ENCODE measurements around the gene CBX7.

The CBX7 gene

DNA sequence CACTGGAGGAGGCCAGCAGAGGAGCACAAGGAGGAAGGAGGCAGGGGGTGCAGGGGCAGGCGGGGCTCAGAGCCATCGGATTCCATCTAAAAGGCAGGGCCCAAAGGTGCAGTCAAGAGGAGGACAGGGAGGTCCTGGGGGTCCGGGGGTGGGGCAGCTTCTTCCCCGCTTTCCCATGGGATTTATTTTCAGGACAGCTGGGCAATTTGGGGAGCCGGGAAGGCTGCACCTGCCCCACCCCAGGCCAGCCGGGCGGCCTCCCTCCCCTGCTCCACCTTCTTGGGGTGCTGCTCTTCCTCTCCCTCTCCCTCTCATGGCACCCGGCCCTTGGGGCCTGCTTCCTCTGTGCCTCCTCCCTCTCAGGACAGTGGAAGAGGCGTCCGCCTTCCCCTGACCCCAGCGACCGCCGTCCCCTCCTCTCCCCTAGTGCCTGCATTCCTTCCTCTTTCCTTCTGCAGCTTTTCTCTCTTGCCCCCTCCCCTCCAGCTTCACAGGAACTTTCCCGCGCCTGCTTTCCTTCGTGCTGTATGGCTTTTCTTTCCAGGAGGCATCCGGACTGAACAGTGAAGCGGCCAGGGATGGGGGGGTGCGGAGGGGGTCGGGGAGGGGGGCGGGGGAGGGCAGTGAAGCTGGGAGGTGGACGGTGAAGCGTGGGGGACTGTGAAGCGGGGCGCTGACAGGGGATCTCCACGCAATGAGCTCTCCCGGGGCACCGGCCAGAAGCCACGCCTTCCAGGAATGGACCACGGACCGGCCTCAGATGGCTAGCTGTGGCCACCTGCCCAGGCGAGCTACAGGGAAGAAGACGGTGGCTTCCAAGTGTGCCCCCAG, 28.5 kb downstream of the CBX7 start:
- no peak for DNase-seq (ENCODE audit: low spot score)

DNA sequence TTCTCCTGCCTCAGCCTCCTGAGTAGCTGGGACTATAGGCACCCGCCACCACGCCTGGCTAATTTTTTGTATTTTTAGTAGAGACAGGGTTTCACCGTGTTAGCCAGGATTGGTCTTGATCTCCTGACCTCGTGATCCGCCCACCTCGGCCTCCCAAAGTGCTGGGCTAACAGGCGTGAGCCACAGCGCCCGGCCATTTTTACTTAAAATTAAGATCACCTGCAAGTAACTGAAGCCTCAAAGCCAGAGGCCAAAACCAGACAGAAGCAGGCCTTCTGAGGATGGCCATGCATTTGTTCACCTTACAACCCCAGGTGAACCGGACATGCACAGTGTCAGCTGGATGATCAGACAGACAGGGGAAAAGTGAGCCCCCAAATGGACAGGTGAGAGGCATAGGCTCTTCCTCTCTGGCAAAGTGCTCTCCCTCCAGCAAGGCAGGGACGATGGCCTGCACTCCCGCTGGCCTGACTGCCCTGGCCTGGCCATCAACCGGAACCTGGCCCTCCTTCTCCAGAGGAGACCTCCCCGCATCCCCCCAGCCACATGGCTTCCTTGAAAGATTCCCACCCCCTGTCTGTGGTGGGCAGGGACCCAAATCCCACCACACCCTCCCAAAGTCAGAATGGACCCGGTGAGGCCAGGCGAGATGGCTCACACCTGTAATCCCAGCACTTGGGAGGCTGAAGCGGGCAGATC, 29.6 kb downstream of the CBX7 start:
- DNase-seq (ENCODE audit: low spot score): no peak

DNA sequence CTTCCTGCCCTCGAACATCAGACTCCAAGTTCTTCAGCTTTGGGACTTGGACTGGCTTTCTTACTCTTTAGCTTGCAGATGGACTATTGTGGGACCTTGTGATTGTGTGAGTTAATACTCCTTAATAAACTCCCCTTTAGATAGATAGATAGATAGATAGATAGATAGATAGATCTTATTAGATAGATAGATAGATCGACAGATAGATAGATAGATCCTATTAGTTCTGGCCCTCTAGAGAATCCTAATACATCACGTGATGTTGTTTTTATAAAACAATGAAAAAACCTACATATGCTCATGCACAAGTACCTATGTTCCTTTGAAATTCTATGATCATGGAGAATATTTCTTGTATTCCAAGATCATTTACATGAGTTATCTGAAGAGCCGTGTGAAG, 31.5 kb downstream of the CBX7 start:
- DNase-seq (ENCODE audit: low spot score): no peak

DNA sequence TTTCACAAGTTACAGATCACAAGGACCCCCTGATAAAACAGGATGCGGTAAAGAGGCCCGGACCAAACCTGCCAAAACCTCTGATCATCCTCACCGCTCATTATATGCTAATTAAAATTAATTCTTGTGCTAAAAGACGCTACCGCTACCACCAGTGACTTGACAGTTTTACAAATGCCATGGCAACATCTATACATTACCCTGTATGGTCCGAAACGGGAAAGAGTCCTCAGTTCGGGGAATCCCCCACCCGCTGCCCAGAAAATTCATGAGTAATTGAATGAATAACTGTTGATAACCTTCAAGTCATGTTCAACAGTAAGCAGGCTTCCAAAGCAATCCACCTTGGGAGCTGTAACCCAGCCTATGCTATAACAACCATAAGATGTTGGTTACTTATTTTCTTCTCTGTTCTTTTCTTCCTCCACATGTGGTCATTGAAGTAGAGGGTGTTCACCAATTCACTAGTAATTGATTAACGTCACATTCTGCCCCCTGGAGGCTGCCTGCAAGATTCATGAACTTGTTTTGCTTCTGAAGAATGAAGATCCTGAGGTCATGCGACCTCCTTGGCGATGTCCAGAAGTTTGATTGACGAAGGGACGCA, 34.8 kb downstream of the CBX7 start:
- peak; percentile 95 for DNase-seq (ENCODE audit: low spot score)

DNA sequence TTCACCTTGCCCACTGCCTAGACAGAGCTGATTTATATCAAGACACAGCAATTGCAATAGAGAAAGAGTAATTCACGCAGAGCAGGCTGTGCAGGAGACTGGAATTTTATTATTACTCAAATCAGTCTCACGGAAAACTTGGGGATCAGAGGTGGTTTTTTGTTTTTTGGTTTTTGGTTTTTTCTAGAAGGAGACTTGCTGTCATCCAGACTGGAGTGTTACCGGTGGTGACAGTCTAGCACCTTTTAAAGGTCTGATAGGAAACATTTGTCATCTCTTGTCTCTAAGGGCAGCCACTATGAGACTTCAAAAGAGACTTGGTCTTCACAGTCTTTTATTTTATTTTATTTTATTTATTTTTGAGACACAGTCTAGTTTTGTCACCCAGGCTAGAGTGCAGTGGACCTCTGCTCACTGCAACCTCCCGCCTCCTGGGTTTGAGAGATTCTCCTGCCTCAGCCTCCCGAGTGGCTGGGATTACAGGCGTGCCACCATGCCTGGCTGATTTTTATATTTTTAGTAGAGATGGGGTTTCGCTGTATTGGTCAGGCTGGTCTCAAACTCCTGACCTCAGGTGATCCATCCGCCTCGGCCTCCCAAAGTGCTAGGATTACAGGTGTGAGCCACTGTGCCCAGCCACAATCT, 36.4 kb downstream of the CBX7 start:
- DNase-seq (ENCODE audit: low spot score): peak; percentile 79

DNA sequence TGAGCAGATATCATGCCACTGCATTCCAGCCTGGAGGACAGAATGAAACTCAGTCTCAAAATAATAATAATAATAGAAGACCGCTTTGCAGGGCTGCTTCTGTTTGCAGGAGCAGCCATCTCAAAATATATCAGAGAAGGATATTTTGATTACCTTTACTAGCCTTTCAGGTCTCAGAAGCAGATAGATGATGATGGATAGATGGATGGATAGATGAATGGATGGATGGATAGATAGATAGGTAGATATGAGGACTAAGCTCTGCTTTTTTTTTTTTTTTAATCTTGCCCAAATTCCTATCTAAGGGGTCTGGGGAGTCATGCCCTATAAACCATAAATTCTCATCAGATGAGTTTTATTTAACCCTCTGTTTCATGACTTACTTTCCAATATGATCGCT, 36.9 kb downstream of the CBX7 start:
- no peak for DNase-seq (ENCODE audit: low spot score)

DNA sequence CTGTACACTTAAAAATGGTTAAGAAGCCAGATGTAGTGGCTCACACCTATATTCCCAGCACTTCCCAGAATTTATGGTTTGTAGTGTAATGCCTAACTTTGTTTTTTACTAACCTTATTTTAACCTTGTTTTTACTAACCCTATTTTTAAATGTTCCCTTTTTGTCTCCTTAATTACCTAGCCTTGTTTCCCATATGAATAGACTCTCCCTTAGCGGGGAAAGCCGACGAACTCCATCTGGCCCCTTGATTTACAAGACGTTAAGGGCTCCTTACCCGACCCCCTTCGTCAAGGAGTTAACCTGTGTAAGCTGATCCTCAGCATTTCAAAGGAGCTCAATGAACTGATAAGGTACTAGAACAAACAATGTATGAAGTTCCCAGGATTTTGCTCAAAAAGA, 38.4 kb downstream of the CBX7 start:
- DNase-seq (ENCODE audit: low spot score): no peak

DNA sequence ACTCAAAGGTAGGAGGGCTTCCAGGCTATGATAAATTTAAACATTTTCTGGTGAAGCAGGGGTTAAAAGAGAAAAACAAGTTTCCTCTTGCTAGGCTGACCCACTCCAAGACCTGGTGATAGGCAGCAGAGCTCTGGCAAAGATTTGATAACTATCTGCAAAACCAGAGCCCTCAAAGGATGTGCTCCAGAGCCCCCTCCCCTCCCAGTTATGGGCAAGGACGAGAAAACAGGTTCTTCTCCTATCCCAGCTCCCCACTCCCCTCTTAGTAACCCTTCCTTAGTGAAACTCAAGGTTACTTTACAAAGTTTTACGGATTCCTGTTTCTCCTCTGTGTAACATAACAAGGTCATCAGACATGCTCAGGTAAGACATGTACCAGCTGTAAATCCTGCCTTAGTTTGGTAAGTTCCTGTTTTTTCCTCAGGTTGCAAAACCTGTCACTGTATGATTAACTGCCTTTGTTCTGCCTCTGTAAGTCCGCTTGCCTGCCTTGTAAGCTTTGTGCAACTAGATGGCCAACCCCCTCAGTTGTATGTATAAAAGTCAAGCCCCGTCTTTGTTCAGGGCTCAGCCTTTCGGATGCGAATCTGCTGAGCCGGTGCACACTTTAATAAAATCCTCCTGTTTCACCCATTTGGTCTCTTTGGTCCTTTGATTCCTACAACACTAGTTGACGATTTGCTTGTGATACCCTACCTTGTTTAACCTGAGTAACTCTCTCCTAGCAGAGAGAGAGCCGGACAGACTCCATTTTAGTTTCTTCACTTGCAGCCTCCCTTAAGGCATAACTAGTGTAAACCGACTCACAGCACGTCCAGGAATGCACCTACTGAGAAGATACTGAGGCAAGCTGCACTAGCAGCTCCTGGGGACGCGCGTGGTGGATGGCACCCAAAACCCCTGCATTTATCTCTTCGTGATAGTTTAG, 41.6 kb downstream of the CBX7 start:
- no peak for DNase-seq (ENCODE audit: low spot score)

DNA sequence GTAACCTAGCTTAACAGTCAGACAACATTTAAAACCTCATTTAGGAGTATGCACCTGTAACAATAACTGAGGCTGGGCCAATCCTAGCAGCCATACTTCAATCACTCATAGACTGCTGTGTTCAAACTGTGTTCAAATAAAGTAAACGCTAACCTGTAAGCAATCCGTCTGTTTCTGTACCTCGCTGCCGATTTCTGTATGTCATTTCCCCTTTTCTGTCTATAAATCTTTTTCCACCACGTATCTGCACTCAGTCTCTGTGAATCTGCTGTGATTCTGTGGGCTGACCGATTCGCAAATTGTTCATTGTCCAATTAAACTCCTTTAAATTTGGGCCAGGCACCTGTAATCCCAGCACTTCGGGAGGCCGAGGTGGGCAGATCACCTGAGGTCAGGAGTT, 43.1 kb downstream of the CBX7 start:
- DNase-seq (ENCODE audit: low spot score): no peak

DNA sequence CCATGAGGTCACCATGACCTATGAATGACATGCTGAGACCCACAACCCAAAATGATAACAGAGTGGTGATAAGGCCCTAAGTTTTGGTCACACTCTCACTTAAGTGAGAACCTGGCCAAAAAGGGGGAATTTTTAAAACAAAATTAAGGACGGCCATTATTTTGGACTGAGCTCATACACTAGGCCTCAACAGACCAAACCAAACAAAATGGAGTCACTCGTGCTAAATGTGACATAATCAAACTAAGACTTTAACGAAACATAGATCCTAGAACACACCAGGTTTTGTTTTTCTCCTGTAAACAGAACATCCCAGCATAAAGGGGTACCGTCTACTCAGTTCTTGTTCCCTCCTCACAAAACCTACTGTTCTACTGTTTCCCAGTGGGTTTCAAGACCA, 44.0 kb downstream of the CBX7 start:
- no peak for DNase-seq (ENCODE audit: low spot score)

DNA sequence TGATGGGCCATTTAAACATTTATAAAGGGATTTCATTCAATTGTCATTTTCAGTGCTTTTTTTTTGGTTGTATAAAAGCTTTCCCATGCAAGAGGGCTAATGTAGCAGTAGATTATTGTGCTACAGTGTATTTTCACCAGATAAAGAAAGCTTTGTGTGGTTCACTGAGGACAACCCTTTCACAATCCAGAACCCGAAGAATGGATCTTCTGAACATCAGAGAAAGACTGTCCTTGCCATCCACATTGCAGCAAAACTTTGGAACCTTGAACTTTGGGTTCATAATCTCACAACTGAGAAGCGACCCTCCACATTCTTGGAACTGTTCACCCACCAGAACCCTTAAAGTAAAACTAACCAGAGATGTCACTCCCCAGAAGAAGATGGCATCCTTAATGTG, 46.2 kb downstream of the CBX7 start:
- no peak for DNase-seq (ENCODE audit: low spot score)

DNA sequence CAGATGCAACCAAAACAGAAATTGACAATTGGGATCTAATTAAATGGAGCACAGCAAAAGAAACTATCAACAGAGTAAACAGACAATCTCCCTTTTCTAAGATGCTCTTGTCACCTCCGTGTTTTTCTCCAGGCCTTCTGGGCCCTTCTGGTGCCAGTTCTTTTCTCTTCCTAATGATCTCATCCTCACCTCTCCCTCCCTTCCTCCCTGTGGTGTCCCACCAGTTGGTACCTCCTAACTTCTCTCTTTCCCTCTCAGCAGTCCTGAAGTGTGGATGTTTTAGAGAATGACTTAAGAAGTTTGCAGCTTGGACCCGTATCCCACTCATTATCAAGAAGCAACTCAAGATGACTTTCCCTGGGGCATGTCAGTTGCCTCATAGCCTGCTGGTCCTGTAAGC, 49.0 kb downstream of the CBX7 start:
- no peak for DNase-seq (ENCODE audit: low spot score)

DNA sequence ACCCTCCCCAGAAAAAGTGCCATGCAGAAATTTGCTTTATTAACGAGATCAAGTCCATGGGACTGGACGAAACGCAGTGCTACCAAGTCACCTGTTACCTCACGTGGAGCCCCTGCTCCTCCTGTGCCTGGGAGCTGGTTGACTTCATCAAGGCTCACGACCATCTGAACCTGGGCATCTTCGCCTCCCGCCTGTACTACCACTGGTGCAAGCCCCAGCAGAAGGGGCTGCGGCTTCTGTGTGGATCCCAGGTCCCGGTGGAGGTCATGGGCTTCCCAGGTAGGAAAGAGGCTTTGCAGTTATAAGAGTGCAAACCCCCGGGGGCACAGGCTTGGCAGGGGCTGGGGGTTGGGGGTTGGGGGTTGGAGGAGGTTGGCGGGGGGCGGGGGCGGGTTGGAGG, 51.3 kb downstream of the CBX7 start:
- no peak for DNase-seq (ENCODE audit: low spot score)

DNA sequence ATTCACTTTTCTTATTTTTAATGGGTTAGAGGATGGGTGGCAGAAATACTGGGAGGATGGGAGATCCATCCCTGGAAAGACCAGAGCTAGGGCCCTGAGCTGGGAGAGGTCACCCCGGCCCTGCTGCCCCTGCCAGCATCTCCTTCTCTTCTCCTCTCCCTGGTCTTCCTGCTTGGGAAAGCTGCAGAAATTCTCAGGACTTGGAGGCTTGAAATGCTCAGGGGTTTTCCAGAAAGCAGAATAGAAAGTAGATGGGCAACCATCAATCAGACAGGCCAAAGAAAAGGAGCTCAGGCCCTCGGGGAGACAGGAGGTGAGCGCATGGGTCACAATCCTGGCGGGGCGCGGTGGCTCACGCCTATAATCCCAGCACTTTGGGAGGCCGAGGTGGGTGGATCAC, 53.9 kb downstream of the CBX7 start:
- no peak for DNase-seq (ENCODE audit: low spot score)

DNA sequence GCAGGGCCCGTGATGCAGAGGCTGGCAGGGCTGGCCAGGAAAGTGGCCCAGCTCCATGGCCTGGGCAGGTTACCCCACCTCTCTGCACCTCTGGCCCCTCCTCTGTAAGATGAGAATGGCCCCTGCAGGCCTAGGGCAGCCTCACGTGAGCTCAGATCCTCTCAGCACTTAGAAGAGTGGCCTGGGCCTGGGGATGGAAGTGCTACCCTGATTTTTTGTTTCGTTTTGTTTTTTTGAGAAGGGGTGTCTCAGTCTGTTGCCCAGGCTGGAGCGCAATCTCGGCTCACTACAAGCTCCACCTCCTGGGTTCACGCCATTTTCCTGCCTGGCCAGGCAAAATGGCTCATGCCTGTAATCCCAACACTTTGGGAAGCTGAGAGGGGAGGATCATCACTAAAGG, 54.5 kb downstream of the CBX7 start:
- no peak for DNase-seq (ENCODE audit: low spot score)

DNA sequence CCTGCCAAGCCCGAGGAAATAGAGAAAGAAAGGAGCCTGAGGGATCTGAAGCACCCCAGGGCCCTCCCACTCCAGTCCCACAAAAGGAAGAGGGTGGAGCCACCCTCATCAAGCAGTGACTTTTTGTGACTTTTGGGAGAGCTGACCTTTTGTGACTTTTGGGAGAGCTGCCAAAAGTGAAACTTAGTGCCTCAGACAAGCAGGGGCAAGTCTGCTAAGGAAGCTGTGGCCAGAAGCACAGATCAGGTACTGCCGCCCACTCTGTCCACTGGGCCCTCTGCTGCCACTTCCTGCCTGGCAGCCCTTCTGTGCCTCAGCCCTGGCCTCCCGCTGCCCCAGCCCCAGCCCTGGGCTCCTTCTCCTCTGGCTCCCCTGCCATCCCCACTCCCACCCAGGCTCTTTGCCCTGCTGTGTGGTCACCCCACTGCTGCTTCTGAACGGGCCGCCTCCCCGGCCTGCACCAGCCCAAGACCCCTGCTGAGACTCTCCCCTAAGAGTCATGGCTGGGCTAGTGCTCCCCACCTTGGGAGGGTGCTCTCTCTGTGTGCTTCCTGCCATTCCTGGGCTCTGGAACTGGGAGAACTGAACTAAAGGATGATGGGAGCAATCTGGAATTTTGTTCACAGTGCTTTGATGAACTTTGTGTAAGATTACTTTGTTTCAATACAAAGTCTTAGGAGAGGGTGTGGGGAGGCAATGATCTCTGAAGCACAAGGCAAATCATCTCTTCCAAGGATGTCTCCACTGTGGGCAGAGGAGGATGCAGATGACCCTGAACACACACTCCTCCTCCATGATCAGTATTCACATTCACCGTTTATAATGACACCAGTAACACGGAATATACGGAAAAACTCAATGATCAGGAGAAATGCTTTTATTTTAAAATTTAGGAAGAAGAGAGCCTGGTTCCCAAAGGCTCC, 55.1 kb downstream of the CBX7 start, which contains the start of gene APOBEC3H:
TSS of gene APOBEC3H (plus strand) at position 147 of the 923 bp plus-strand sequence. CDS start 3,035 bp downstream, outside the sequence.
- DNase-seq (ENCODE audit: low spot score): peak; percentile 56

DNA sequence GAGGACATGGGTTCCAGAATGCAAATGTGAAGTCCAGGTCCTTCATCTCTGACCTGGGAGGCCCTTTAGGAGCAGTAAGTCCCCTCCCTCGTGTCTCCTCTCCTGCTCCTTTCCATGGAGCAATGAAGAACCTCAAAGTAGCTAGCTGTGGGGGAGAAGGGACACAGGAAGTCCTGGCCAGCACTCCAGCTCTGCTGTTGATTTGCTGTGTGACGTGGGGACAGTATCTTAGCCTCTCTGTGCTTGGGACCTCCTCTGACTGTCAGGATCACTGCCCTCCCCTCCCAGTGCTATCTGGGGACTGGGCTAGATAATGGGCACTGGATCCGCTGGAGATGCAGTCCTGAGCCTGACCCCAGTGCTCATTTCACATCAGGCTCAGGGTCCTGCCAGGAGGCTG, 56.5 kb downstream of the CBX7 start:
- DNase-seq (ENCODE audit: low spot score): no peak

DNA sequence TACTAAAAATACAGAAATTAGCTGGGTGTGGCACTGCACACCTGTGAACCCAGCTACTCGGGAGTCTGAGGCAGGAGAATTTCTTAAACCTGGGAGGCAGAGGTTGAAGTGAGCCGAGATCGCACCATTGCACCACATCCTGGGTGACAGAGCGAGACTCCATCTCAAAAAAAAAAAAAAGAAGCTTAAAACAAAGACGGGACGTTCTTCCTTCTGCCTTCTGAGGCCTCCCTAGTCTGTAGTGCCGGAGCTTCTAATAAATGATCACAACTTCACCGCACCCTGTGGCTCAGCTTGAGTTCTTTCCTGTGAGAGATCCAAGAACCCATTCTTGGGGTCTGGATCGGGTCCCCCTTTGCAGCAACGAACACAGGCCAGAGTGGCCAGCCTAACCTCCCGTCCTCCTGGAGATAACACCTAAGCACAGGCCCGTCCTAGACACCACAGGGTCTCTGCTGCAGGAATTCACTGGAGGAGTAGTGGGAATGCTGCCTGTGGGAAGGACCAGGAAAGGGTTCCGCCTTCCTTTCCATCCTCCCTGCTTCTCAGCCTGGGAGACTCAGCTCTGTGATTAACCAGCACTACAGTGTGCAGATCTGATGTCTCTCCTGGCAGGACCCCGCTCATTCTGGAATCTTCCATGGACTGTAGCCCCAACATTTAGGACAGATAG, 57.6 kb downstream of the CBX7 start:
- peak; percentile 52 for DNase-seq (ENCODE audit: low spot score)

DNA sequence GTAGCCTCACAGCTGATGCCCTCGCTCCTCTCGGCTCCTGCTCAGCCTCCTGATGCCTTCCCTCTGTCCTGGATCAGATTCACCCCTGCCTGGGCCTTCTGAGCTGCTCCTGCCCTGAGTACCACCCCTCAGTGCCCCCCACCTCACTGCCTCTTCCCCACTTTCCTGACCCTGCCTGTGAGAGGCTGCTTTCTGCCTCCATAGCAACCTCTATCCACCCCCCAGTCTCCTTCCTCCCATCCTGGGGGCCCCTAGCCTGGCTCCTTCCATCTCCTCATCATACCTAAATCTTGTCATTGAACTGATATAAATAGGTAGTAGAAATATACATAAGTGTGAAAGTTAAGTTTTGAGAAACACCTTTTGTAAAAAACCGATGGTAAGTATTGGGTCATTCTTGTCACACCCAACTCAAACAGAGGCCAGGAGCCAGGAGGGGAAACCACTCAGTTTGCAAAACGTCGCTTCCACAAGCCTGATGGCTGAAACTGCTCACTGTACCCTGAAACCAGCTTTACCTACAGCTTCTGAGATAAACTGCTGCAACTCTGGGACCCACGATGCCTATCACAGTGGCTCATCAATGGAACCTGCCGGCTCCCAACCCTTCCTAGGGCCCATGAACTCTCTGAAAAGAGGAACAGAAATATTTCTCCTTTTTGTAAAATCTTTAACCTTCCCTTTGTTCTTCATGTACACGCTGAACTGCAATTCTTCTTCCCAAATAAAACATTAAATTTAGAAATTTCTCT, 60.2 kb downstream of the CBX7 start:
- peak; percentile 43 for DNase-seq (ENCODE audit: low spot score)
